Measurements from ENCODE around the gene DLX1. TPM values are rescaled to one million over a fixed set of nuclear protein-coding genes. Genes with fewer than 3 reads are reported as not detected.
"Not testable (repeated sequence)": the region's sequence is repeated elsewhere in the genome, so short reads cannot be mapped to it uniquely, and the experiment has no call there.

Gene DLX1
- polyA plus RNA-seq, 1 donor from 2014 or later: not detected

- Mint-ChIP-seq H3K36me3 (no peaks in the 10 kb centered on the region), H3K4me1 (no peaks in the 10 kb centered on the region), H3K27me3 (peaks cover under 1% of the 10 kb centered on the region), H3K9me3 (peaks cover 4 to 10% (median 4%) of the 10 kb centered on the region in 3 donors), H3K27ac (no peak overlapping the region), H3K4me3 (no peak overlapping the region)
Measured at GRCh38 chr2:172128484-172128883, 43.2 kb downstream of the DLX1 start.

- Mint-ChIP-seq H3K27me3 (peaks cover 2% of the 10 kb centered on the region), H3K9me3 (peaks cover 4 to 10% (median 4%) of the 10 kb centered on the region in 3 donors), H3K36me3 (no peaks in the 10 kb centered on the region), H3K4me3 (no peak overlapping the region), H3K27ac (no peak overlapping the region), H3K4me1 (no peaks in the 10 kb centered on the region)
Measured at GRCh38 chr2:172129404-172129803, 44.1 kb downstream of the DLX1 start.

GRCh38 chr2:172131713-172132555 is 46.6 kb downstream of the DLX1 start:
- no peak overlapping the region for H3K27ac Mint-ChIP-seq
- no peaks in the 10 kb centered on the region for H3K4me1 Mint-ChIP-seq
- H3K36me3 Mint-ChIP-seq: no peaks in the 10 kb centered on the region
- peaks cover 4 to 10% (median 4%) of the 10 kb centered on the region in 3 donors for H3K9me3 Mint-ChIP-seq
- no peak overlapping the region for H3K4me3 Mint-ChIP-seq
- H3K27me3 Mint-ChIP-seq: peaks cover 8% of the 10 kb centered on the region

GRCh38 chr2:172134270-172134669 is 49.0 kb downstream of the DLX1 start:
- Mint-ChIP-seq H3K27ac (no peak overlapping the region), H3K9me3 (peaks cover 4 to 16% (median 7%) of the 10 kb centered on the region in 3 donors), H3K27me3 (peaks cover 11% of the 10 kb centered on the region), H3K4me1 (no peaks in the 10 kb centered on the region), H3K36me3 (no peaks in the 10 kb centered on the region), H3K4me3 (no peak overlapping the region)

- H3K4me1 Mint-ChIP-seq: no peaks in the 10 kb centered on the region
- peaks cover 11% of the 10 kb centered on the region for H3K27me3 Mint-ChIP-seq
- peaks cover 0 to 12% (median 3%) of the 10 kb centered on the region in 3 donors for H3K9me3 Mint-ChIP-seq
- H3K36me3 Mint-ChIP-seq: no peaks in the 10 kb centered on the region
- H3K27ac Mint-ChIP-seq: no peak overlapping the region
- H3K4me3 Mint-ChIP-seq: no peak overlapping the region
Measured at GRCh38 chr2:172135446-172135845, 50.1 kb downstream of the DLX1 start.

- no peaks in the 10 kb centered on the region for H3K36me3 Mint-ChIP-seq
- no peak overlapping the region for H3K27ac Mint-ChIP-seq
- peaks cover 0 to 6% (median 3%) of the 10 kb centered on the region in 3 donors for H3K9me3 Mint-ChIP-seq
- H3K4me3 Mint-ChIP-seq: no peak overlapping the region
- no peaks in the 10 kb centered on the region for H3K4me1 Mint-ChIP-seq
- H3K27me3 Mint-ChIP-seq: peaks cover 11% of the 10 kb centered on the region
Measured at GRCh38 chr2:172137109-172137508, 51.8 kb downstream of the DLX1 start.

- peaks cover 11% of the 10 kb centered on the region for H3K27me3 Mint-ChIP-seq
- H3K36me3 Mint-ChIP-seq: no peaks in the 10 kb centered on the region
- peaks cover 0 to 6% (median 3%) of the 10 kb centered on the region in 3 donors for H3K9me3 Mint-ChIP-seq
- H3K27ac Mint-ChIP-seq: no peak overlapping the region
- no peaks in the 10 kb centered on the region for H3K4me1 Mint-ChIP-seq
- no peak overlapping the region for H3K4me3 Mint-ChIP-seq
Measured at GRCh38 chr2:172137943-172138342, 52.6 kb downstream of the DLX1 start.

GRCh38 chr2:172138727-172139126 is 53.4 kb downstream of the DLX1 start:
- H3K27me3 Mint-ChIP-seq, H3K4me1 Mint-ChIP-seq, H3K9me3 Mint-ChIP-seq, H3K27ac Mint-ChIP-seq, H3K36me3 Mint-ChIP-seq, H3K4me3 Mint-ChIP-seq: not testable (repeated sequence)

Other genes with a start within 250 kb of the DLX1 start
- gene SLC25A12, start 191.3 kb upstream of the DLX1 start, polyA plus RNA-seq: 14.0 TPM
- 49.0 TPM for gene HAT1, start 163.0 kb upstream of the DLX1 start, polyA plus RNA-seq
- 3.6 TPM for gene METAP1D, start 85.6 kb upstream of the DLX1 start, polyA plus RNA-seq
- not detected for gene DLX2, start 17.4 kb downstream of the DLX1 start, polyA plus RNA-seq